Stimulated activated CD4-positive, alpha-beta T cell treated with anti-CD3 and anti-CD28 coated beads, Interleukin-4, amount 100 ng/mL, for 1 hour (primary cell): ENCODE results near the gene SUSD4.

Experiments used
- DNase-seq: peaks from one replicate; pipeline ENCODE4 v3.0.0-alpha.2; 2020

SUSD4 gene

GRCh38 chr1:223328566-223328965, 35.4 kb downstream of the SUSD4 start:
- DNase-seq = no peak

DNA sequence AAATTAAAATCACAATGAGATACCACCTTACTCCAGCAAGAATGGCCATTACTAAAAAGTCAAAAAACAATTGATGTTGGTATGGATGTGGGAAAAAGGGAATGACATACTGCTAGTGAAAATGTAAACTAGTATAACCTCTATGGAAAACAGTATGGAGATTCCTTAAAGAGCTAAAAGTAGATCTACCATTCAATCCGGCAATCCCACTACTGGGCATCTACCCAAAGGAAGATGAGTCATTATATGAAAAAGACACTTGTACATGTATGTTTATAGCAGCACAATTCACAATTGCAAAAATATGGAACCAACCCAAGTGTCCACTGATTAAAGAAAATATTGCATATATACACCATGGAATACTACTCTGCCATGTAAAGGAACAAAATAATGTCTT, 37.2 kb downstream of the SUSD4 start:
- DNase-seq = no peak

DNA sequence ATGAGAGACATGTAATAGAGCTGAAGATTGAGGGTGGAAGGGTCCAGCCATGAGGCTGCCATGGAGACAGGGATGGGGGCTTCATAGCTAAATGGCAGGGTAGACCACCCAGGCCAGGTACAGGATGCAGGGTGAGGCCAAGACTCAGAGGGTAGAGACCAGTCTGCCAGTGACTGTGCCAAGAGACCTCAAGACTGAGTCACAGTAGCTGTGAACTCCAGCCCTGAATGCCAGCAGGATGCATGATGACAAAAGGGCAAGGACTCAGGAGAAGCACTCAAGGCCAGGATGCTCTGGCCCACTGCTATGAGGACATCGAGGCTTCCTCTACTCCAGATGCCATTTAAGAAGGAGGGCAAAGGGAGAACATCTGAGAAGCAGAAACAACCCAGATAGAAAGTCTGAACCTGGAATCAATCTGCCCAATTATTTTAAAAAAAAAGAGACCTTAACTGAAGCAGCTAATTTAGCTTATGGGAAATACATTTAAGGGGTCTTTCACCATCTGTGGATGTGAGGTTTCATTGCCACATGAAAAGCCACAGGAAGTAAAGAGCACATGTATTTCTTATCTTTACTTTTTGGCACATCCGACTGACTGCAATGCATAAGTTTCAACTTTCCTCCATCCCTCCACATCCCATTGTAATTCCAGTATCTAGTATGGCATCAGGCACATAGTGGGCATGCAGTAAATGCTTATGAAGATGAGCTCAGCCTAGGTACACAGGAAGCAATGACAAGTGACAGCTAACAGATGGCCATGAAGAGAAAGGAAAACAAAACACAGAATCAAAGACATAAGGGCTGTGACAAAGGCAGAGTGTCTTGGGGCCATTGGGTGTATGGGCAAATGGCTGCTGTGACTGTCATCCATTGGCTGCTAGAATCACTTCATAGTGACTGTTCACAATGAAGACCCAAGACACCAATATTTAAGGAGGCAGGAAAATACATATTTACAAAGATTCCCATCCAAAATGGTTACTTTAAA, 40.2 kb downstream of the SUSD4 start:
- no peak for DNase-seq

DNA sequence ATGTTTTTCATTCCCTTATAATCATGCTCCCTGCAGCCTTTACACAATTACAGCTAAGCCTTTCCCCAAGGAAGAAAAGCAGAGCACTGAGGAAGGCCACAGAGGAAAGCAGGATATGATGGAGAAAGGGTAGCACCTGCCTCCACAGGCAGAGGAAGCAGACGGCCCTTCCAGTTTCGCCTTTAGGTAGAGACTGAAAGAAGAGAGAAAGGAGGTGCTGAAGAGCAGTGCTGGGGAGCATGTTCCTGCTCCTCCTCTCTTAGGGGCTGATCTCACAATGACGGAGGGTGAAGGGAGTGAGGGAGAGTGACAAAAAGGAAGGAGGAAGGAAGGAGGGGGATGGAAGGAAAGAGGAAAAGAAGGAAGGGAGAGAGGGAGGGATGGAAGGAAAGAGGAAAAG, 41.1 kb downstream of the SUSD4 start:
- DNase-seq = no peak

DNA sequence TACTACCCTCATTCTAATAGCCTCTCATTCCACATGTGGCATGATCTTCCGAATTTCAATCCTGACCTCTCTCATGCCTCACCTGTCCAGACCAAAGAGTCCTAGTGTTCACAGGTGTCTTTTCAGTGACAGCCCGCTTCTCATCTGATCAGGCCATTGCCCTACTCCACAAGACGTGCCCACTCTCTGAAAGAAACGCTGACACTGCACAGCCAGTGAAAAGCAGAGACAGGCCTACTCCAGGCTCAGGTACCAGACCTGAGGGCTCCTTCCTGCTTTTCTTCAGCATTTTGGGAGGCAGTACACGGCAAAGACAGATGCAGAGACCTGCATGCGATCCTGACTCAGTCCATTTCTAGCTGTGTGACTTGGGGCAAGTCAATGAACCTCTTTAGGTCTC, 43.0 kb downstream of the SUSD4 start:
- DNase-seq = no peak

GRCh38 chr1:223319905-223320580, 43.9 kb downstream of the SUSD4 start:
- no peak for DNase-seq

DNA sequence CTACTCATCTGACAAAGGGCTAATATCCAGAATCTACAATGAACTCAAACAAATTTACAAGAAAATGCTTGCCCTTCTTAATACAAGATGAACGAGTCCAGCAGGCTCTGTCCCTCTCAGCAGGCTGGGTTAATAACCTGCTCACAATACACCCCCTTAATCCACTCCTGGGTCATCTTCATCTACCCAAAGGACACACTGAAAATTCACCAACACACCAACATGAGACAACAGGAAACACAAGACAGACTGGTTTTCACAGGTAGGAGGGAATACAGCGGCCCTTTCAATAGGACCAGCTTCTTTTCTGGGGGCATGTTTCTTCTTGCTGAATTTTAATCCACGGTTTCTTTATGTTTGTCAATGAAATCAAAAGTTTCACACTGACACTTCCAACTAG, 44.6 kb downstream of the SUSD4 start:
- DNase-seq = no peak

DNA sequence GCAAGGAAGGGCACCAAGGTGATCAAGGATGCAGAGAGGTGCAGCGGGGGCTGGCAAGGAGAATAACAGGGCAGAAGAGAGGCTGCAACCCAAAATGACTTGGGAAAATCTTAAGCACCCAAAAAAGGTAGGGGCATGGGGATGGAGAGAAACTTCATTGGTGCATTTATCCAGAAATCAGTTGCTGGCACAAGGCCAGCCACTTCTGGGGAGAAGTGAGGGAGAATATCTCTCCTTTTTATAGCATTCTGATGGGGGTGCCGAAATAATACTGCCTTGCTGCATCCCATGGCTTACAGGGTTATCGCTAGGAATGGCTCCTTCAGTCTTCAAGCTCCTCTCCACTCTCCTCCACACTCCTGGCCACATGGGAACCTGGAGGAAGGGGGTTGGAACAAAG, 47.9 kb downstream of the SUSD4 start:
- DNase-seq = no peak

DNA sequence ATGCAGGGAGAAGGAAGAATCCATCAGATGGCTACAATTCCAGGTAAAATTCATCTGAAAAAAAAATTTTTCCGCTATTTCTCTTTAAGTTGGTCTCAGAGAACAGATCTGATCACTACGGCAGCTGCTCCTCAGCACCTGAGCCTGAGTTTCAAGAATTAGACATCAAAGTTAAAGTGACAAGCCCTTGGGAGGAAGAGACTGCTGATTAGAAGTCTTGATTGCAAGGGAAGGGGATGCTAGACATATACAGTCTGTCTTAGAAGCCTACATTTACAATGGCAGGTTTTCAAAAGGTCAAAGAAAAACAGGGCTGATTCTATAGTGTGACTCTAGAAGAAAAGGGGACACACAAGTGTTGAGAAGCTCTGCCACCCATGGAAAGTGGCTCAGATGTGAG, 48.3 kb downstream of the SUSD4 start:
- no peak for DNase-seq

GRCh38 chr1:223313415-223313754, 50.6 kb downstream of the SUSD4 start:
- DNase-seq = no peak

DNA sequence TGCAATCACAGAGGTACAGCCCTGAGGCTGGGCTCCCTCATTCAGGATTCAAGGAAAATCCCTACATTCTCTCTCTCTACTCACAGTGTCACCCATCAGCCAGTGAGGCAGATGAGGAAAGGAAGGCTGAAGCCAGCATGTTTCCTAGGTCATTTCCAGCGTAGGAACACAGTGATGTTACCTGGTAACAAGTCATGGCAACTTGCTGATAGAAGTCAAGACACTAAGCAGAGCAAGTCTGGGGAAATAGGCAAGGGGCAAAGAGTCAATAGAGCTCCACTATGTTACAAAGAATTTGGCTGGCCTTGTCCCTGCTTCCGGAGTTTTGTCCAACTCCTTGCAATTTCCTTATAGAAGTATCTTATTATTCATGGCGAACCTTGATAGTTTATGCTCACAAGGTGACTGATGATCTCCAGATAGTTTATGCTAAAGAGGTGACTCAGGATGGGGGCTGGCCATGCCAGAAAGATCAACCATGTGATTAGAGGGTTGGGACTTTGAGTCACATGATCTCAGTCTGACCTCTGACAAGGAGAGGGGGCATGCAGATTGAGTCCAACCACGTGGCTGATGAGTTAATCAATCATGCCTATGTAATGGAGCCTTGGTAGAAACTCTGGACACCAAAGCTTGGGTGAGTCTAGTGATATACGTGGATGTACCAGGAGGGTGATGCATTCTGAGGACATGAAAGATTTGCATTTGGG, 51.1 kb downstream of the SUSD4 start:
- no peak for DNase-seq

DNA sequence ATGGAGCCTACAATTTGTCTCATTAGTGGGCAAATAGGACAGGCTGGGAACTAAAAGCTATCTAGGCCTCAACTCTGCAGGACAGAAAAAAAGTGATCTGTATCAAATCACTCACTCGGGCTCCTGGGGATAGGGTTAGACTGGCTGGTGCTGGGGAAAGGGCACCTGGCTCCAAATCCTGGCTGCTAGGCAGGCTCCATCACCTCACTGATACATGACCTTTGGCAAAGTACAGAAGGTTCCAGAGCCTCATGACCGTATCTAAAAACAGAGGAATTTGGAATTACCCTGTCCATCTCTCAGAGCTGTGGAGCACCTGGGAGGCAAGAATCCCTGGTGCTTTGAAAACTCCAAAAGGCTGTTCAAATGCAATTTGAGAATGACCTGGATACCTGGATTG, 51.7 kb downstream of the SUSD4 start:
- DNase-seq = no peak

- no peak for DNase-seq
Observed at GRCh38 chr1:223311826-223312225, 52.1 kb downstream of the SUSD4 start.

DNA sequence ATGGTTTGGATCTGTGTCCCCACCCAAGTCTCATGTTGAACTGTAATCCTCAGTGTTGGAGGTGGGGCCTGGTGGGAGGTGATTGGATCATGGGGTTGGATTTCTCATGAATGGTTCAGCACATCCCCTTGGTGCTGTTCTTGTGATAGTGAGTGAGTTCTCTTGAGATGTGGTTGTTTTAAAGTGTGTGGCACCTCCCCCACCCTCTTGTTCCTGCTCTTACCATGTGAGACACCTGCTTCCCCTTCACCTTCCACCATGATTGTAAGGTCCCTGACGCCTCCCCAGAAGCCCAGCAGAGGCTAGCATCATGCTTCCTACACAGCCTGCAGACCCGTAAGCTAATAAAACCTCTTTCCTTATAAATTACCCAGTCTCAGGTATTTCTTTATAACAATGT, 55.8 kb downstream of the SUSD4 start:
- no peak for DNase-seq

DNA sequence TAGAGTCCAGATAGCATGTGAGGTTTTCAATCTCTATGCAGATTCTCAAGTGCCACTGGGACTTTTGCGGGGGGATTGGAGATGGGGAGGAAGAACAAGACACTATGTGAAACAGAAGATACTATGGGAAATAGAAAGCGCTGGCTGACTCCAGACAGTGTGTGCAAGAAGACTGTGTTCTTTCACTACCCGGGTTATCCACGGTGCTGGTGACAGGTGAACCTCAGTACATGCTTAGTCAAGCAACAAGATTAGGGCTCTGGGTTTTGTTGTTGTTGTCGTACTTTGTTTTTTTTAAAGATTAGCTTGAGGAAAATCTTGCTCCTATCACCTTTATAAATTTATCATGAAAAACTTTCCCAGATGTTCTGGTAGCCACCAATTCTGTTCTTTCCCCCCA, 56.4 kb downstream of the SUSD4 start:
- no peak for DNase-seq

DNA sequence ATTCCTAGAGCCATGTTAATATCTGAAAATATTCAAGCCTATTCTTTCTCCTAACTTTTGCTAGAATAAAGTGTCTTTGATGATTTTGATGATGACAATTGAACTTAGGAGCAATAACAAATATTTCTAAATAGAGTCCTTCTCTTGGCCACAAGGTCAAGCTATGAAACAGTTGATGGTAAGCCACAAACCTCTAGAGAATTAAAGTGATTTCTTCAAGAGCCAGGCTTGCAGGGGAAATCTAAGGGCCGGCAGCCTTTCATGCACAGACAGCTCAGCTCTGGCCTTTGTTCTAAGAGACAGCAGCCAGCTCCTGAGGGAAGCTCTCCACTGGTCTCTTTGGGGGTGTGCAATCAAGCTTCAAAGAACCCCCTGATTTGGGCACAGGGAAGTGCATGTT, 59.0 kb downstream of the SUSD4 start:
- DNase-seq = no peak

- DNase-seq = no peak
Observed at GRCh38 chr1:223301371-223301770, 62.6 kb downstream of the SUSD4 start.

GRCh38 chr1:223299553-223299952, 64.4 kb downstream of the SUSD4 start:
- no peak for DNase-seq

GRCh38 chr1:223298701-223299100, 65.3 kb downstream of the SUSD4 start:
- no peak for DNase-seq

DNA sequence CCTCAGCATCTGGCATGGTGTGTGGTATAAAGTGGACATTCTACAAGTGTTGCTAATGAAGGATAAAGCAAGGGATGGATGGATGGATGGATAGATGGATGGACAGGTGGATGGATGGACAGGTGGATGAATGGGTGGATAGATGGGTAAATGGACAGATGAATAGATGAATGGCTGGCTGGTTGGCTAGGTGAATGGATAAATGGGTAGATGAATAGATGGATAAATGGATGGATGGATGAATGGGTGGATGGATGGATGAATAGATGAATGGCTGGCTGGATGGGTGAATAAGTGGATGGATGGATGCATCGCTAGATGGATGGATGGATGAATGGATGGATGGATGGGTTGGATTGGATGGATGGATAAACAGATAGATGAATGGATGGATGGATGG, 66.2 kb downstream of the SUSD4 start:
- no peak for DNase-seq

GRCh38 chr1:223291796-223292195, 72.2 kb downstream of the SUSD4 start:
- no peak for DNase-seq

DNA sequence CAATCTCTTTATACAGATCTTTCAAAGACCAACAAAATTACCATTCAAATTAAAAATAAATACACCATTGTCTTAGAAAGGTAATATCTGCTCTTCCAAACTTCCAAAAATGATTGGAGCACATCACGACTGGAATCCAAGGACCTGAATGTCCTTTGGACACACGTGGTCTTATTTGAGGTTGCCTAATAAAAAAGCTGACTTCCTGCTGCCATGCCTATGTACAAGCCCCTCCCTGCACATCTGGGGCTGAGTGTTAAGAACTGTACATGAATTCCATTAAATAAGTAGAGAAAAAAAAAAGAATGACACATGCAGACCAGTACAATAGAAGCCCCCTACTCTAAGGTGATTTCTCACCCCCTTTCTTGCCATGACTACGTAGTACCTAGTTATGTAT, 73.6 kb downstream of the SUSD4 start:
- DNase-seq = no peak

DNA sequence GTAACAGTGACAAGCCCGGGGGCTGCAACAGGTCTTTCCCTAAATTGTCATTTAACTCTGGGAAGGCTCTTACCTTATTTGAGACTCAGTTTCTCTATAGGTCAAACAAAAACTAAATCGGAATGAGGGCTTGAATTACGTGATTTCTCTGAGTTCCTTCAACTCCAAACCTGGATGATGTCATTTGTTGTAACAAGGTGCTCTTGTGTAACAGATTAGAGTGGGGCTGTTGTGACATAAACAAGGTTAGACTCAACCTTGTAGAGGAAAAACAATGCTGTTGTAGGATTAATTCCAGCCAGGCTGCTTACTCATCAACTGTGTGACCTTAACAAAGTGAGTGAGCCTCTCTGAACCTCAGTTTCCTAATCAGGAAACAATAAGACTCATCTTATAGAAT, 74.4 kb downstream of the SUSD4 start:
- DNase-seq = no peak

DNA sequence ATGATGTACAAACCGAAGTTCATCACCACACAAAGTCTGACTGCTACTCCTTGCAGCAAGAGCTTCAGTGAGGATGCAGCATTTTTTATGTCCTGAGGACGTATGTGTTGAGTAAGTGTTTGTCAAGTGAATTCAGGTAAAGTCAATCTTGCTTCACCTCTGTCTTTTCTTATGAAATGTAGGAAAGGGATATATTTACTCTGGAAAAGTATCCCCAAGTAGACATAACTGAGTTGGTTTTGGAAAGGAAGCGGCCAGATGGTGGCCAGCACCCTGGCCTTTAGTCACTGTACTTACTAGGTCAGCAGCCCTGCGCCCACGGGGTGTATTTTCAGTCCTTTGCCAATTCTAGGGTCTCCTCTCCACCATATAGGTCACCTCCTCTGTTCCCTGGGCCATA, 75.2 kb downstream of the SUSD4 start:
- no peak for DNase-seq
